H9 (cell line): ENCODE measurements around the gene LPP. TPM values are rescaled to one million over a fixed set of nuclear protein-coding genes. Genes with fewer than 3 reads are reported as not detected.

Experiments used
- DNase-seq: peaks from one replicate; pipeline ENCODE4 v3.0.0-alpha.2; 2017
- H2AFZ ChIP-seq: one replicate; pipeline ENCODE4 v1.6.1; 2013; ENCODE audit warnings: mild to moderate bottlenecking, low read length, control low read depth, moderate library complexity
- H2AK5ac ChIP-seq: 2 replicates; pipeline ENCODE4 v1.6.1; 2013; ENCODE audit warnings: low read length, control low read depth, mixed read lengths; ENCODE audit not compliant: insufficient read length
- H2BK120ac ChIP-seq: one replicate; pipeline ENCODE4 v1.6.1; 2013; ENCODE audit warnings: low read depth, mild to moderate bottlenecking, low read length, control low read depth, inconsistent platforms; ENCODE audit not compliant: poor library complexity, severe bottlenecking
- H2BK12ac ChIP-seq: 2 replicates; pipeline ENCODE4 v1.6.1; 2013; ENCODE audit warnings: low read length, control low read depth, mixed read lengths, low read depth; ENCODE audit not compliant: insufficient read length
- H2BK15ac ChIP-seq: 2 replicates; pipeline ENCODE4 v1.6.1; 2013; ENCODE audit warnings: low read depth, low read length, control low read depth
- H2BK20ac ChIP-seq: one replicate; pipeline ENCODE4 v1.6.1; 2013; ENCODE audit warnings: low read depth, mild to moderate bottlenecking, low read length, control low read depth, inconsistent platforms; ENCODE audit not compliant: poor library complexity, severe bottlenecking
- H2BK5ac ChIP-seq: 2 replicates; pipeline ENCODE4 v1.6.1; 2013; ENCODE audit warnings: low read length, control low read depth, mixed read lengths; ENCODE audit not compliant: insufficient read length
- H3K14ac ChIP-seq: 2 replicates; pipeline ENCODE4 v1.6.1; 2013; ENCODE audit warnings: low read length, control low read depth; ENCODE audit not compliant: insufficient read depth
- H3K18ac ChIP-seq: 2 replicates; pipeline ENCODE4 v1.6.1; 2013; ENCODE audit warnings: low read depth, mild to moderate bottlenecking, mixed read lengths, low read length, control low read depth; ENCODE audit not compliant: insufficient read length
- H3K23ac ChIP-seq: 2 replicates; pipeline ENCODE4 v1.6.1; 2013; ENCODE audit warnings: low read length, control low read depth, mixed read lengths, low read depth; ENCODE audit not compliant: insufficient read length
- H3K23me2 ChIP-seq: 2 replicates; pipeline ENCODE4 v1.6.1; 2013; ENCODE audit warnings: low read depth, mild to moderate bottlenecking, mixed read lengths, low read length, control low read depth; ENCODE audit not compliant: insufficient read length, poor library complexity, severe bottlenecking
- H3K27ac ChIP-seq: 2 replicates; pipeline ENCODE4 v1.5.1; 2013; ENCODE audit warnings: low read length, control low read depth, mixed read lengths, low read depth; ENCODE audit not compliant: insufficient read length
- H3K27me3 ChIP-seq: 2 replicates; pipeline ENCODE4 v1.6.1; 2013; ENCODE audit warnings: low read length, control low read depth, inconsistent platforms; ENCODE audit not compliant: insufficient read depth
- H3K4ac ChIP-seq: 2 replicates; pipeline ENCODE4 v1.6.1; 2013; ENCODE audit warnings: low read depth, mild to moderate bottlenecking, control low read depth, inconsistent platforms, low read length, moderate library complexity
- H3K4me1 ChIP-seq: 2 replicates; pipeline ENCODE4 v1.6.1; 2013; ENCODE audit warnings: low read length, control low read depth, inconsistent platforms; ENCODE audit not compliant: insufficient read depth
- H3K4me2 ChIP-seq: 2 replicates; pipeline ENCODE4 v1.6.1; 2013; ENCODE audit warnings: low read length, control low read depth, mixed read lengths; ENCODE audit not compliant: insufficient read length, insufficient read depth
- H3K56ac ChIP-seq: 2 replicates; pipeline ENCODE4 v1.6.1; 2013; ENCODE audit warnings: low read depth, mild to moderate bottlenecking, mixed read lengths, low read length, control low read depth; ENCODE audit not compliant: insufficient read length
- H3K79me1 ChIP-seq: 2 replicates; pipeline ENCODE4 v1.6.1; 2013; ENCODE audit warnings: low read depth, mild to moderate bottlenecking, moderate library complexity, low read length, control low read depth, inconsistent platforms; ENCODE audit not compliant: insufficient read depth, poor library complexity, severe bottlenecking
- H3K79me2 ChIP-seq: 2 replicates; pipeline ENCODE4 v1.6.1; 2013; ENCODE audit warnings: low read length, control low read depth, inconsistent platforms; ENCODE audit not compliant: insufficient read depth
- H3K9ac ChIP-seq: 2 replicates; pipeline ENCODE4 v1.6.1; 2013; ENCODE audit warnings: low read length, control low read depth, mixed read lengths; ENCODE audit not compliant: insufficient read length; ENCODE audit errors: extremely low read depth
- H3K9me3 ChIP-seq: one replicate; pipeline ENCODE4 v1.6.1; 2013; ENCODE audit warnings: low read depth, low read length, inconsistent platforms; ENCODE audit not compliant: control insufficient read depth
- H3T11ph ChIP-seq: one replicate; pipeline ENCODE4 v1.6.1; 2013; ENCODE audit warnings: mild to moderate bottlenecking, low read length, control low read depth, inconsistent platforms
- H4K20me1 ChIP-seq: one replicate; pipeline ENCODE4 v1.6.1; 2013; ENCODE audit not compliant: control insufficient read depth, insufficient read length, insufficient read depth
- H4K5ac ChIP-seq: 2 replicates; pipeline ENCODE4 v1.6.1; 2013; ENCODE audit warnings: low read depth, mild to moderate bottlenecking, mixed read lengths, low read length, control low read depth; ENCODE audit not compliant: insufficient read length
- H4K8ac ChIP-seq: replicated peaks from 2 replicates; pipeline ENCODE4 v1.6.1; 2013; ENCODE audit warnings: low read length, control low read depth, mixed read lengths, low read depth; ENCODE audit not compliant: insufficient read length
- H4K91ac ChIP-seq: 2 replicates; pipeline ENCODE4 v1.6.1; 2013; ENCODE audit warnings: low read depth, mild to moderate bottlenecking, moderate library complexity, mixed read lengths, low read length, control low read depth; ENCODE audit not compliant: insufficient read length
- H3K27ac Mint-ChIP-seq, 3 experiments: 2 replicates in 2 of 3; 3 replicates in 1 of 3; pipeline ENCODE4 v1.8.0; 2020 to 2021; ENCODE audit warnings: mixed read lengths in 3 of 3, mild to moderate bottlenecking in 1 of 3, moderate library complexity in 1 of 3
- H3K27me3 Mint-ChIP-seq: 2 replicates; pipeline ENCODE4 v1.8.0; 2021; ENCODE audit warnings: low read depth, mild to moderate bottlenecking, moderate library complexity, mixed read lengths
- H3K36me3 Mint-ChIP-seq, 3 experiments: 2 replicates in 2 of 3; 3 replicates in 1 of 3; pipeline ENCODE4 v1.8.0; 2020 to 2021; ENCODE audit warnings: low read depth in 3 of 3, mixed read lengths in 3 of 3; ENCODE audit not compliant: insufficient read depth in 1 of 3
- H3K4me1 Mint-ChIP-seq, 2 experiments: 2 replicates each; pipeline ENCODE4 v1.8.0; 2020; ENCODE audit warnings: mixed read lengths in 2 of 2
- H3K4me3 Mint-ChIP-seq, 2 experiments: 2 replicates in 1 of 2; 3 replicates in 1 of 2; pipeline ENCODE4 v1.8.0; 2020 to 2021; ENCODE audit warnings: mild to moderate bottlenecking in 2 of 2, mixed read lengths in 2 of 2, moderate library complexity in 1 of 2
- H3K9me3 Mint-ChIP-seq, 2 experiments: 2 replicates in 1 of 2; 3 replicates in 1 of 2; pipeline ENCODE4 v1.8.0; 2020; ENCODE audit warnings: mild to moderate bottlenecking in 2 of 2, mixed read lengths in 2 of 2, moderate library complexity in 1 of 2
- CTCF ChIP-seq: fragments of 200-600 bp; sonication (generic); conservative IDR thresholded peaks from 3 replicates; pipeline ENCODE4 v1.8.0; 2021; ENCODE audit warnings: antibody characterized with exemption, mild to moderate bottlenecking
- WGBS: extraction: QIAGEN DNeasy Blood & Tissue Kit; methylation state at CpG from one replicate; pipeline ENCODE4 v1.1.7; 2013; ENCODE audit warnings: missing lambda C conversion rate, low lambda C conversion rate, mixed read lengths; ENCODE audit not compliant: insufficient read length; ENCODE audit errors: extremely low coverage; 5-methylcytosine and 5-hydroxymethylcytosine counted together
- total RNA-seq: library from RNA; stranded (reverse); gene quantifications from 2 replicates; pipeline ENCODE4 v1.2.1, GENCODE V29; 2021

LPP gene
- total RNA-seq, 1 experiment from 2014 or later = 64.6 TPM

GRCh38 chr3:188301147-188301546 is 147.2 kb downstream of the LPP start:
- H3K4me1 Mint-ChIP-seq = peaks cover 61 to 73% of the 10 kb centered on the region in 2 experiments
- Histone ChIP-seq H3K18ac (no peak overlapping the region), H3K4ac (no peak overlapping the region), H3K4me1 (peaks cover 13% of the 10 kb centered on the region; the same call in 1 of the 2 replicates), H2BK15ac (no peak overlapping the region), H4K8ac (no peak overlapping the region), H3K23me2 (no peaks in the 10 kb centered on the region), H2BK20ac (peak overlapping the region; percentile 64), H3K79me1 (no peaks in the 10 kb centered on the region), H3K27ac (no peak overlapping the region), H2BK12ac (no peak overlapping the region), H3K23ac (no peak overlapping the region), H2BK5ac (no peak overlapping the region), H3K56ac (no peak overlapping the region), H3K14ac (no peak overlapping the region), H4K5ac (no peak overlapping the region), H3K9ac (no peak overlapping the region), H3T11ph (no peak overlapping the region), H2AFZ (no peak overlapping the region), H3K27me3 (no peaks in the 10 kb centered on the region), H4K20me1 (no peaks in the 10 kb centered on the region), H2BK120ac (no peak overlapping the region), H3K4me2 (no peak overlapping the region), H3K9me3 (no peaks in the 10 kb centered on the region), H4K91ac (no peak overlapping the region), H2AK5ac (no peak overlapping the region), H3K79me2 (no peaks in the 10 kb centered on the region)
- H3K27ac Mint-ChIP-seq = peak overlapping the region in 2 of 3 experiments; percentile 13 to 84; a peak in 3 of 7 replicates
- no CpG with 5 or more reads among the region's 1 CpG for WGBS
- TF ChIP-seq CTCF = no peak
- DNase-seq = no peak
- H3K36me3 Mint-ChIP-seq = no peaks in the 10 kb centered on the region
- no peaks in the 10 kb centered on the region for H3K9me3 Mint-ChIP-seq
- no peaks in the 10 kb centered on the region for H3K27me3 Mint-ChIP-seq
- no peak overlapping the region; a peak in 1 of 5 replicates for H3K4me3 Mint-ChIP-seq
